AG09319 (cell line): ENCODE measurements around the gene NPB.
A peak's percentile ranks its signal among the peaks of the same experiment; 100 is the strongest.

ENCODE experiments used
- DNase-seq: peaks from one replicate; pipeline ENCODE4 v3.0.0-alpha.2; 2010; ENCODE audit warnings: low read depth; ENCODE audit errors: extremely low read depth
- CTCF ChIP-seq: IDR thresholded peaks from 2 replicates; pipeline ENCODE4 v1.5.1; 2011; ENCODE audit warnings: low read depth, mild to moderate bottlenecking, inconsistent platforms, low read length, moderate library complexity

NPB gene

GRCh38 chr17:81870981-81871386, 31.1 kb upstream of the NPB start, which contains the start of gene ARHGDIA:
ARHGDIA (minus strand) TSS chr17:81871337; CDS start chr17:81869930, 1,407 bp downstream.
- TF ChIP-seq CTCF: no peak

GRCh38 chr17:81871387-81872230, 30.4 kb upstream of the NPB start:
- peak; percentile 21 for TF ChIP-seq CTCF
- peak; percentile 74 for DNase-seq

More at GRCh38 chr17:81870981-81871386, 31.1 kb upstream of the NPB start, which contains the start of gene ARHGDIA:
- DNase-seq: no peak

GRCh38 chr17:81877569-81877968, 24.5 kb upstream of the NPB start:
- no peak for TF ChIP-seq CTCF
- DNase-seq: no peak

- no peak for TF ChIP-seq CTCF
- no peak for DNase-seq
These were observed 23.7 kb upstream of the NPB start for GRCh38 chr17:81878294-81878693.

GRCh38 chr17:81879121-81879520, 22.9 kb upstream of the NPB start:
- no peak for DNase-seq
- TF ChIP-seq CTCF: no peak

- TF ChIP-seq CTCF: no peak
- no peak for DNase-seq
These were observed 17.5 kb upstream of the NPB start for GRCh38 chr17:81884520-81884919.

- no peak for DNase-seq
- TF ChIP-seq CTCF: no peak
These were observed 17.1 kb upstream of the NPB start for GRCh38 chr17:81884968-81885367.
